Myocyte (in vitro differentiated cells): ENCODE measurements around the gene PIK3CA. TPM values are rescaled to one million over a fixed set of nuclear protein-coding genes. Genes with fewer than 3 reads are reported as not detected.

ENCODE experiments used
- DNase-seq: peaks from one replicate; pipeline ENCODE4 v3.0.0-alpha.2; 2012; ENCODE audit warnings: low read depth
- total RNA-seq: library from RNA; depleted of rRNA; stranded (reverse); fragments of >200 nt; gene quantifications from 2 replicates; pipeline ENCODE4 v1.2.3, GENCODE V29; 2014

PIK3CA gene
- total RNA-seq, 1 donor from 2014 or later = 21.3 TPM

DNA sequence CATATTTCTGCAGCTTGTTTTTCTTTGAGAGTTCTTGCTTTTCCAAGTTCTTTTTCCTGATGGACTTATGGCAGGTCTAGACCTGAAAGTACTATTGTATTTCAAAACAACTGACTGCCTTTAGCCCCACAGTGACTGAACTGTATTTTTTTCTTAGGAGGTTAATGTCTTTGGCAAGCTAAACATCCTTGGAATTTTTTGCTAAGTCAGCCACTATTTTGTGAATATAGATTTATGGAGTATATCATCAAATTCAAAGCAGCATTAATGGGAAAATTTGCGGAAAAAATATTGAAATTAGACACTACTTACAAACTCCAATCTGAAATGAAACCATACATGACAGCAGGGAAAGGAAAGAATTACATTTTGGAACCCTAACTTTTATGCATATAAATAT is 8.6 kb downstream of the PIK3CA start:
- no peak for DNase-seq

DNA sequence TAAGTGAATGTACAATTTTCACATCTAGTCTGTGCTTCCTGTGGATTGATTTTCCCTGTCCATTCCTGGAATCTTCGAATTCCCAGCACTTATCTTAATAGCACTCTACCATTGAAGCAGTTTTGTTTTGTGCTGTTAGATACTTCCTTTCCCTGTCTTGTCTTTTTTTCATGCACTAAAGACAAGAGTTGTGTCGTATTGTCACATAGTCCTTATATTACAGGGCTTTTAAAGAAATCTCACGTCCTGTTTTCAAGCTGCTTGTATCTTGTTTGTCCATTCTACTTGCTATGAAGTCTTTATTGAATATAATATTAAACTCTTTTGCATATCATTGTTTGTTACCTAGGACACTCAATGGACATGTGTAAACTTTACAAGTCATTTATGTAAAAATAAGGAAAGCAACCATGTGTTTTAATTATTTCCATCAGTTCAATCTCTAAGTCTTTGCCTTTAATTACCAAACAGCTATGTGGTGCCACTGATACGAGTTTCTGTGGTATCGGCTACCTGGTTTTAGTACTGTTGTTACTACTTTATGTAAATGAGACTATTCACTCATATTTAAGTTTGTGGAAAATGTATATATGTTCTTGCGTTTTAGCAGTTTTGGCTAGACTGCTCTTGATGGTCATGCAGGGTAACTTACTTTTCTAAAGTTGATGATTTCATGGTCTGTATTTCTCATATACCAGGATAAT is 10.3 kb downstream of the PIK3CA start:
- DNase-seq = no peak

DNA sequence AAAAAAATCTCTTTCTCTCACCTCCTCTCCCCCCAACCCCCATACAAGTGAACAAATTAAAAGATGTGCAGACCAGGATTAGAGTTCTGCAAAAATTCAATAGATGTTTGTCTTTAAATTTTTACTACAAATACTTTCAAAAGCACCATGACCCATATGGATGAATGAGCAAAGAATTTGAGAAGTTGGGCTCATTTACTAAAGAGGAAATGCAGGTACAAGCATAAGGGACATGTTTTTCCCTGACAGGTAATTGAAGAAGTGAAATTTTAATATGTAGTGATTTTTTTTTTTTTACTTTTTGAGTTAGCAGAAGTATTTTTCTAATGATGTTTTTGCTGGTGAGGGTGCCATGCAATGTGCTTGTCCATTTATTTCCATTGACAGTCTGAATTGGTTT is 15.3 kb downstream of the PIK3CA start:
- DNase-seq = no peak

DNA sequence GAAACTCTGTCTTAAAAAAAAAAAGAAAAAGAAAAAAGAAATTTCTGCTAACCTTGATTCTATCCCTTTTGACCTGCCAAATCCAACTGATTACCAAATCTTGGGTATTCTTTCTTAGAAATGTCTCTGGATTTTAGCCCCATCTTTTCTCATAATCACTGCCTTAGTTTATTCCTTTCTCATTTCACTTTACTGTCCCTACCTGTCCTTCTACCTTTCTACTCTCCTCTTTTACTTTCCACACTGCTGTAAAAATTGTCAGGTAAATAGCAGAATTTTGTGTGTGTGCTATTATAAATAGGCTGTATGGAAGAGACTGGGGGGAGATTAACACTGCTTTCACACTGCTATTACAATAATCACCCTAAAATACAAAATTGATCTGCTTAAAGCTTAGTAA is 16.7 kb downstream of the PIK3CA start:
- DNase-seq = no peak

DNA sequence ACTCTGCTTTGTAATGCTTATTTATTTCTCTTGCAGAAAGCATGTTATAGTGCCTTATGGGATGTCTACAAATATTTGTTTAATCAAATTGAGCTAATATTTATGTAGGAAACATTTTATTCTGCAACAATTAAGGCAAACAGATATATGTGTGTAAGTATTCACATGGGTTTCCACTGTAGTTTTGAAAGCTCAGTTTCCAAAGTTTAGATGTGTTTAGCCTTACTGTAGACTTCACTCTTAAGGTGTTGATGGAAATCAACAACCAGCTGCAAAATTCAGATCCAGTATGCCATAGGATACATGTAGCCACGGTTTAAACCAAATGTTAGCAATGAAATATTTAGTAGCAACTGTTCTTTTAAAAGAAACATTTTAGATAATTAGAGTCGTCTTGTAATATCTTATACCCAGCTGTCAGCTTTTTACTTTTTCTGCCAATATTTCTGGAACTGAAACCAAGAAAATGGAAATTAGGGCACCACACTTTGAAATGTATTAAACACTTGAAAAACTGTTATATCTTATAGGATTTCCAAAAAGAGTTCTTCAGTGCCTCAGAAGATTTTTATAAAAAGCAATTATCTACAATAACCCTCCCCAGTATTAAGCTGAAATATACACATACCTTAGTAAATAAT is 18.5 kb downstream of the PIK3CA start:
- DNase-seq = no peak

DNA sequence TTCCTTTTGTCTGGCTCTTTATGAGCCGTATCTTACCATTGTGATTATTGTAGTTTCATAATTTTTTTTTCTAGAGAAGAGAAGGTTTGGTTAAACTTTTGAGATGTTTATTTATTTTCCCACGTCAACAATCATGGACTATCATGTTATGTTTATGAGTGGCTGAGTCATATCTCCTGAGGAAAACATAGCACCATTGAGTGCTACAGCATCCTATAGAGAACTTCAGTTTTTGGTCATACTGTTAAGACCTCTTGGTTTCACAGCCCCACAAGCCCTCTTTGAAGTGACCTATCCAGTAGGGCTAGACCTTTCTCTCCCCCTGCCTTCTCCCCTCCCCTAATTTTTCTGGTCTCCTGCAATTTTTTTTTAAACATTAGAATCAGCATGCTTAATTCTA is 20.8 kb downstream of the PIK3CA start:
- DNase-seq = no peak

DNA sequence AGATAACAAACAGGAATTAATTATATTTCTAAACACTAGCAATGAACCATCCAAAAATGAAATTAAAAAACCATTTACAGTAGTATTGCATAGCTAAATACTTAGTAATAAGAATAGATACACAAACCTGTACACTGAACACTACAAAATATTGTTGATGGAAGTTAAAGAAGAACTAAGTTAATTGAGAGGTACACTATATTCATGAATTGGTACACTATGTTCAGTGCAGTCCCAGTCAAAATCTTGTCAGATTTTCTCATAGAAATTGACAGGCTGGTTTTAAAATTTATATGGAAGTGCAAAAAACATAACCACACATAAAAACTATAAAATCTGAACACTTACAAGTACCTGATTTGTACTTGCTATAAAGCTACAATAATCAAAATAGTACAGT is 24.4 kb downstream of the PIK3CA start:
- DNase-seq = no peak

DNA sequence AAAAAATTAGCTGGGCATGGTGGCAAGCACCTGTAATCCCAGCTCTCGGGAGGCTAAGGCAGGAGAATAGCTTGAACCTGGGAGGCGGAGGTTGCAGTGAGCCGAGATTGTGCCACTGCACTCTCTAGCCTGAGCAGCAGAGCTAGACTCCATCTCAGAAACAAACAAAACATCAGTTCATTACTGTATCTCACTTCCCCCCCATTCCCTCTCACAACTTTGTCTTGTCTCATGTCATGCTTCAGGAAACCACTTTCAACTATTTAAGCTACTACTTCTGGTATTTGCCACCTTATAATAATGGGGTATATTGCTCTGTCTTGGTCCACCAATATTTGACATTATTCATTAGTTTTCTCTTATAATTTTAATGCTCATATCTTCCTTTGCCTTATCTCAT is 26.2 kb downstream of the PIK3CA start:
- no peak for DNase-seq

DNA sequence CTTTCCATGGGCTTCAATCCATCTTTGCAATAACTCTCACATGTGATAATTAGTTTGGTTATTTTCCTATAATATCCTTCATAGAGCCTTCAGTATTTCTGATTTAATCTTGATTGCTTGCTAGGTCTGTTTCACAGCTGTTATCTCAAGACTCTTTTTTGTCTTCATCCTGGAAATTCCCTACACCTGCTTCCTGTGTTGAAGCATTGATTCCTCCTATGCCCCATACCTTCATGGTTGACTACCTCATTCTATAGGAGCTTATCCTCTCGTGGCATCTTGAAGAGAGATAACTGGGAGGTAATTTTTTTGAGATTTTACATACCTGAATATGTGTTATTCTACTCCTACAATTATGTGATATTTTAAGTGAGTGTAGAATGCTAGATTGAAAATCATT is 26.7 kb downstream of the PIK3CA start:
- DNase-seq = no peak

DNA sequence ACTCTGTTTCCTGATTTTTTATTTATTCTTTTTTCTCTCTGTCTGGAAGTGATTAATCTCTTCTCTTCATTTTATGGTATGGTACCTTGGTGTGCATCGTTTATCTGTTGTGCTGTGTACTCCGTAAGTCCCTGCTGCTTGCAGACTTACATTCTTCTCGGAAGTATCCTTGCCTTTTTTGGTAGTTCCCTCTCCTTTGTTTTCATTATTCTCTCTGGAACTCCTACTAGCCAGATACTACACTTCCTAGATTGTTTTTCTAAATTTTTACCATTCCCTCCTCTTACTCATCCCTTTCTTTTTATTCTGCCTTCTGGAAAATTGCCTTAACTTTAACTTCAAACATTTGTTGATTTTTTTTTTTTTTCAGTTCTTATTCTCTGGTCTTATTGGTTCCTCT is 27.2 kb downstream of the PIK3CA start:
- DNase-seq = no peak

DNA sequence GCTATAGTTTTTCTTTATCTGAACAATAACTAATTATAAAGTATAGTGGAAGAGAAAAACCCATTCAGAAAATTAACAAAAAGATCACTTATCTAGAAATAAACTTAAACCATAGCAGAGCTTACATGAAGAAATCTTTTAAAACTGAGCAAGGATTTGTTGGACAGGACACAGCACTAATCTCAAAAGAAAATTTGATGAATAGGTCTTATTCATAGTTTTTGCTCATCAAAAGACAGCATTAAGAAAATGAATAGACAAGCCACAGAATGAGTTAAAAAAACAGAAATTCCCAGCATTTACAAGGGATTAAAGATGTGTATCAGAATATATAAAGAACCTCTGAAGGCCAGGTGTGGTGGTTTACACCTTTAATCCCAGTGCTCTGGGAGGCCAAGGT is 29.5 kb downstream of the PIK3CA start:
- DNase-seq = no peak

DNA sequence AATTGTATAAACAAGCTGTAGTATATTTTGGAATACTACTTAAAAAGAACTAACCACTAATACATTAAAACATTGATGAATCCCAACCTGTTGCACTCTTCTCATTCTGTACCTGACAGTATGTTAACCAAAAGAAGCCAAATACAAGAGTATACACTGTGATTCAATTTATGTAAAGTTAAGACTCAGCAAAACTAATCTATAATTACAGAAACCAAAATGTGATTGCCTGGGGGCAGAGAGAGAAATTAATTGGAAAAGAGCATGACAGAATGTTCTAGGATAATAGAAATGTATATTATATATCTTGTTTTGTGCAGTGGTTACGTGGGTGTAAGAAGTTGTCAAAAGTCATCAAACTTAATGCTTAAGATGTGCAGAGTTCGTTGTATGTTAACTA is 31.1 kb downstream of the PIK3CA start:
- DNase-seq = no peak

DNA sequence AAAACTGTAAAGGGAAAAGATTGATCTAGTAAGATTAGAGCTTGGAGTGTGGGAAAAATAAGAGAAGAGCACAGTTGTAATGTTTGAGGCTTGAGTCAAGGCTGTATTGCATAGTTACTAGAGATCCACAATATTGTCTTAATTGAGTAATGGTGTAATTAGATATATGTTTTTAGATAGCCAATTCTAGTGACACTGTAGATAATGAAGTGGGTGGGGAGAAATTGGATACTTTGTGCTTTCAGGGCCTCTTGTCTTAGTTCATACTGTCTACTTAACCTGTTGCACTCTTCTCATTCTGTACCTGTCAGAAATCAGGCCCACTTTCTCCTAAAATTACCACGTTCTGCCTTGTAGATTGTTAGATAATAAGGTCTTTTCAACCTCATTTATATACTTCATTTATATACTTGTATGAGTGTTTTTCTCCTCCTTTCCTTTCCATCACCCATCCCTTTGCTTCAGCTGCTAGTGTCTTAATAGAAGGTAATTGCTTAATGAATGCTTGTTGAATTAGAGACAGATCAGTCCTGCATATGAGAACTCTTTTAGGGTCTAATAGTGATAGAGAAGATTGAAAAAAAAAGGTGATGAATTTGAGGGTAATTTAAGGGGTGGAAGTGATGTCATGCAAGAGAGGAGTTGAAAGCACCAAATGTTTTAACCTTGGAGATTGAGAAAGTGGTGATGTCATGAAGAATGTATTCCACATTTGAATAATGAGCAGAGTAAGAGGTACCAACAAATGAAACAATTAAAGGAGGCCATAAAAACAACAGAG is 32.0 kb downstream of the PIK3CA start:
- DNase-seq = no peak

DNA sequence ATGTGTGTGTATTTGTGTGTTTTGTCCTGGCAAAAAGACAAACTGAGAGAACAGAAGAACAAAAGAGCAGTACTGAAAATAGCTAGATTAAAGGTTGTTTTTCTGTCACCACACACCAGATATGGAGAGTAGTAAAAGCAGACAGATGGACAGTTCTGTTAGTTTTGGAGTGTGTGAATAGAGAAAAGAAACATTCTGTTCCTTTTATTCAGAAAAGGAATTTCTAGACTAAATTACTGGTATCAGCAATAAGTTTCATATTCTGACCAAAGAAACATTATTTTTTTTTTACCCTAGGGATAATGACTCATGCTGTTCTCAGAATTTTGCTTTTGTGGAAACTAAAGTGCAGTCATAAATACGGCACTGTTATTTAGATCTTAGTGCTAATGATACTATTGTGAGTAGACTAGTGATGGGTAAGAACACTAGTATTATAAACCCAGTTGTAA is 32.9 kb downstream of the PIK3CA start:
- peak; percentile 52 for DNase-seq

DNA sequence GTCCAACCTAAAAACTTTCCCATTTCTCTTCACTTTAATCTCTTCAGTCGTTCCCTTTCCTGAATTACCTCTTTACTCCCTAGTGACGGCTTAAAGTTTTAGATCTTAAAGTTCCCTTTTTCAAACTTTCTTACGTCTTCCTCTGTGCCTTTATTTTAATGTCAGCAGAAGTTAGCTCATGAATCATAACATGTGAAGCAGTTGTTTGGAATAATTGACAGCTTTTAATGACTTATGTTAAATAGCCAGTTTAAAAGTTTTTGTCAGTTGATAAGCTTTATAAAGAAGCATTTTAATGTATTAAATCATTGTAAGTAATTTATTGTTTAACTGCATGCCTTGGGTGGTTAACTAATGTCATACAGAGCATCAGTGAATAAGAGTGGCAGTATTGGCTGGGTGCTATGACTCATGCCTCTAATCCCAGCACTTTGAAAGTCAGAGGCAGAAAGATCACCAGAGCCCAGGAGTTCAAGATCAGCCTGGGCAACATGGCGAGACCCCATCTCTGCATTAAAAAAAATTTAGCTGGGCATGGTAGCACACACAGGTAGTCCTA is 33.9 kb downstream of the PIK3CA start:
- peak; percentile 53 for DNase-seq

DNA sequence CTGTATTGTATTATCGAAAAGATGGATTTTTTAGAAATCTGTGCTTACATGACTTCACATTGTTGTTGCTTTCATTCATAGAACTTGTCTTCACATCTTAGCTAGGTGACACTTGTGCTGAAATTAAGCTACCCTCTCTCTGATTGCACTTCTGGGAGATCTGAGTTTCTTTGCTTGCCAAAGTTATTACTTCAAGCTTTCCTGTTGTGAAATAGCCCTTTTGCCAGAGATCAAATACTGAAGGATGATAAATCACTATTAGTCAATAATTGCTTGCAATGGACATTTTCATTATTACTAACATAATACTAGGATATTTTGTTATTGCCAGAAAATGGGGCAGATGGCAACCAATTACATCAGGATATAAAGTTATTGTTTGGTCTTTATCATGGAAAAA is 34.7 kb downstream of the PIK3CA start:
- no peak for DNase-seq

DNA sequence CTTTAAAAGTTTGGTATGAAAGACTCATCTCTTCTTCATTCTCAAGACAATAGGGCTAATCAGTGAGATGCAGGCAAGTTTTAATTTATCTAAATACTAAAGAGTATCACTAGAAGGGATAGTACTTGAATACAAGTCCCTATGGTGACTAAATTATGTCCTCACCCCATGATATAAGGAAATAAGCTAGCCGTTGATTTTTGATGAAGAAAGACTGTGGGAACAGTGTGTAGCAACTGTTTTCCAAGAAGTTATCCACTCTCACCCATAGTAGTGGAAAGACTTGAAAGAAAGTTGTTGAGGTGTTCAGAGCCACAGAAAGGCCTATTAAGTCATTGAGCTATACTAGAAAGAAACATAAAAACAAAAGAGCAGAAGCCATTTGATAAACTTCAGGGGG is 36.7 kb downstream of the PIK3CA start:
- DNase-seq = no peak

DNA sequence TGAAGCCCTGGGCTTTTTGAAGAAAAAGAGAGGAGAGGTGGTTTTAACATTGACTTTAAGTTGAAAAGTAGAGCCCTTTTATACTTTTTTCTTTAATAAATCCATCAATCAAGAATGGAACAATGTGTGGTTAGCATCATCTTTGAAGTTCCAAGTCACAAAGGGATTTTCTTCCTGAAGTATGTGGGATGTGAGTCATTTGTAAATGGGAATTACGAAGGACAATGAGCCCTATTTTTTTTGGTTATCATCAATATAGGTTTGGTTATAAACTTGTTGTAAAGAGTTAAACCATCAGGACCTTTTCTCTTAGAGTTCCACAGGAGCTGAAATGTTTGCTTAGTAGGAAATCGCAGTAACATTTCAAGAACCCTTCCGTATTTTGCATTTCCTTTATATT is 38.3 kb downstream of the PIK3CA start:
- DNase-seq = no peak

DNA sequence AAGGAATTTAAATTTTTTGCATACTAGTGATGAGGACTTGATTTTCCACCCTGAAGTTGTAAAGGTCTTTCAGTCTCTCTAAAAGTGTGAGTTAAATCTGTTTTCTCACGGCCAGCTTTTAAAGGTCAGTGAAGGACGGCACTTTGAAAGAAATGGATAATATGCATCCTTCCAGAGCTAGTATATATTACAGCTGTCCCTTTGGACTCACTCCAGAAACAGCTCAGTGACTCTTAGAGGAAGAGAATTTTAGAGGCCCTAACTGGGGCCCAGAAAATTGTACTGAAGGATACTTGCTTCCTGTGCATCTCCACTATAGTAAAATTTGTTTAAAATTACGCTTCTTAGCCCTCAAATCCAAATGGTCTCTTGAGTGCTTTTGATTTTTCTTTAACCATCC is 41.6 kb downstream of the PIK3CA start:
- peak; percentile 70 for DNase-seq

DNA sequence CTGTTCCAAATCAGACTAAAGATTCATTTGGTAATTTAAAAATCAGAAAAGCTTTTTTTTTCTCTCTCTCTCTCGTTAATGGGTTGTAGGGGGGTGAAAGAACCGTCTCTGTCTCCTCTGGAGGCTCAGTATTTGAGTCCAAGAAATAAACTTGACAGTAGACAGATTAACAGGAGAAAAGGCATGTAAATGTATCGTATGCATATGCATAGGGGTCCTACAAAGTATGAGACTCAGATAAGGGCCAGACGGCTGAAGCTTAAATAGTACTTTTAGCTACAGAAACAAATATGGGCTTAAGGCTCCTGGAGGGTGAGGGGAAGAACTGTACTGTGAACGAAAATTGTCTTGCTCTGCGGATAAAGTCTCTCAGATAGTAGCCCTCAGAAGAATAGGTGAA is 42.4 kb downstream of the PIK3CA start:
- DNase-seq = no peak

DNA sequence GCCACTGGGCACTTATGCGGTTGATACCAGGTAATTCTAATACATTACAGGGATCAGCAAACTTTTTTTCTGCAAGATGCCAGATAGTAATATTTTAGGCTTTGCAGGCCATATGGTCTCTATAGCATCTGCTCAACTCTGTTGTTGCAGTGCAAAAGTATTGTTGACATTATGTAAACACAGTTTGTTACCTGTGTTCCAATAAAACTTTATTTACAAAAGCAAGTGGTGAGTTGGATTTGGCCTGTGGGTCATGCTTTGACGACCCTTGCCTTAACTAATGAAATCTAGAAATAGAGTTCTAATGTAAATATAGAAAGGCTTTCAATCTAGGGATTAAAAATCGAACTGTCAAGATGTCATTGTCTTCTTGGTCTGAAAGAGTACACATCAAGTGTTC is 44.4 kb downstream of the PIK3CA start:
- DNase-seq = no peak

DNA sequence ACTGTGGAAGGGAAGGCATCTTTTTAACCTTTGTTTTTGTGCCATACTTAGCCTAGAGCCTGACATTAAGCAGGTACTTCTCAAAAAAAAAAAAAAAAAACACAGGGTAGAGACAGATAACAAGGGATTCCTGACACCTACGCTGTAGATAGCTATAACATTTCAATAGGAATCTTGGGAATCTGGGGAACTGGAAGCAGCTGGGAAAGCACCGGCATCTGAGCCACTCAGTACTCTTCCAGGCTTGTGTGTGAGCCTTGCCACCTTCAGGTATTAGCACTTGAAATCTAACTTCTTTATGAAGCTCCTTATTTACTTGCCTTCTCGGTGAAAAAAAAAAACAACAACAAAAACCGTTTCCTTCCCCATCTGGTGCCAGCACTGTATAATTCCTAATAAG is 46.8 kb downstream of the PIK3CA start:
- DNase-seq = peak; percentile 40
